HG02981 (cell line): ENCODE data around the gene ADCY7.
A peak's percentile ranks its signal among the peaks of the same experiment; 100 is the strongest.

Source experiments
- ATAC-seq: cut with Tn5 transposase; IDR thresholded peaks from one replicate; pipeline ENCODE4 v1.9.1; 2021; ENCODE audit warnings: mild to moderate bottlenecking, moderate library complexity; ENCODE audit not compliant: unreplicated experiment

Gene ADCY7

DNA sequence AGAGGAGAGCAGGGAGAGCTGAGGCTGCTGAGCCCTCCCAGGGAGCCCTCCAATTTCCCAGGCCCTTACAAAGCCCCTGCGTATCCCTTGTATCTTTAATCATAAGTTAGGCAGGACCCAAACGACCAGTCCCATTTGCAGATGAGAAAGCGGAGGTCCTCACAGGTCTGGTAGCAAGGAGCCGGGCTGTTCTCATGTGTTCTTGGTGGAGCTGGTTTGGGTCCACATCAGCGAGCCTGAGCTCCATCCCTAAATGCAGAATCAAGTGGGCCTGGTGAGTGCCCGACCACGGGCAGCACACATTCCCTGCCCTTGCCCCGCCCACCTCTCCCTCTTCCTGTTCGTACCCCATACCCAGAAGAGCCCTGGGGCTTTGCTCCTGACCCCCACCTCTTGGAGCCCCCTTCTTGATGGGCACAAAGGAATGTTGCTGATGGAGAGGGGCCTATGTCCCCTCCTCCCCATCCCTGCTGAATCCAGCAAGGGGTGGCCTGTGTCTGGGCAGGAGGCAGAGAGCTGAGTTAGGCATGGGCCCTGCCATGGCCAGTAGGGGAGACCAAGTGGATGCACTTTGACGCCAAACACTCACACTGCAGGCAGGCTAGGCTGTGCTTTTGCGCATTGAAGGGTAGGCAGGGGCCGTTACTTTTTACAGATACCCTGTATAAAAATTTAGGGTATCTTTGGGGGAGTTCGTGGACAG lies 18.3 kb upstream of the ADCY7 start:
- no peak for ATAC-seq

GRCh38 chr16:50248845-50249244 lies 17.5 kb upstream of the ADCY7 start:
- ATAC-seq = no peak

- ATAC-seq = no peak
These were observed 14.8 kb upstream of the ADCY7 start for GRCh38 chr16:50251375-50252081.

- ATAC-seq = no peak
These were observed 14.2 kb upstream of the ADCY7 start for GRCh38 chr16:50252082-50252611.

DNA sequence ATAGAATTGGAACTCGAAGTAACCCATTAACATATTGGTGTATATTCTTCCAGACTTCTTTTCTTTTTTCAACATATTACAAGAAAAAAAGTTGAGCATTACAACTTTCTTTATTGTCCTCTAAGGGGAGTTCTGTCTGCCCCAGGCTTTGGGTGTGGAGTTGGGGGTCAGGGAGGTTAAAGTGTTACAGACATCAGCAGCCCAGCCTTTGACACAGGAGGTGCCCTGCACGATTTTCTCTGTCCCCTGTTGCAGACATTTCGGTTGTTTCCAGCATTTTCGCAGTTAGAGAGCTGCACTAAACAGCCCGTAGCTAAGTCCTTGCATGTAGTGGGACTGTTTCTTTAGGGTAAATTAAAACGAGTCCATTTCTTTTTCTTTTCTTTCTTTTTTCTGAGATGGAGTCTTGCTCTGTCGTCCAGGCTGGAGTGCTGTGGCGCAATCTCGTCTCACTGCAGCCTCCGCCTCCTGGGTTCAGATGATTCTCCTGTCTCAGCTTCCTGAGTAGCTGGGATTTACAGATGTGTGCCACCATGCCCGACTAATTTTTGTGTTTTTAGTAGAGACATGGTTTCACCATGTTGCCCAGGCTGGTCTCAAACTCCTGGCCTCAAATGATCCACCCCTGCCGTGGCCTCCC lies 13.4 kb upstream of the ADCY7 start:
- ATAC-seq = no peak

DNA sequence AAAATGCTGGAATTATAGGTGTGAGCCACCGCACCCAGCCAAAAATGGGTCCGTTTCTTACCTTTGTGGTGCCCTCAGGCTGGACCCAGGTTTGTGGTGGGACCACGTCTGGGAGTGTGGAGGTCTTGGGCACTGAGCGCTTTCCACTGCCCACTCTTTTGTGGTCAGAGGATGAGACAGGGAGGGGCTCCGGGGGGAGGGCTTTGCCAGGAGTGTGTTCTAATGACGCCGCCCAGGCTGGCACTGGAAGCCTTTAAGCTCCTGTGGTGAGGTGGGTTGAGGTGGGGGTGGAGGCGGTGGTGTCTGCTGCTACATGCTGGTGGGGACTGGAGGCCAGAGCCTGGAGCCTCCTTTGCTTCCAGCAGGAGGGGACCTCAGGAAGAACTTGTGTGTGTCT lies 12.8 kb upstream of the ADCY7 start:
- no peak for ATAC-seq

DNA sequence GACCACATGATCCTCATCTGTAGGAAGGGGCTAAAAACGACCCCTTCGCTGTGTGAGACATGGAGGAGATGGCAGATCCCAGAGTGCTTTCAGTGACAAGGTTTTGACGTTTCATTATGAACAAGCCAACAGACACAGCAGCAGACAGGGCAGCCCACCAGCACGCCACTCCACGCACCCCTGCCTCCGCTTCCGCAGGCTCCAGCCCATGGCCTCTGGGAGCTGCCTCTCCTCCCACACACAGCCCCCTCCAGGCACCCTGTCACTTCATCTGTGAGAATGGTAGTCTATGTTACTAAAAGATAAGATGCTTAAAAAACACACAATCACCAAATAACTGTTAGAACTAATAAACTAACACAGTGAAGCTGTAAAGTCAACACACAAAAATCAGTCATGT lies 12.3 kb upstream of the ADCY7 start:
- no peak for ATAC-seq

DNA sequence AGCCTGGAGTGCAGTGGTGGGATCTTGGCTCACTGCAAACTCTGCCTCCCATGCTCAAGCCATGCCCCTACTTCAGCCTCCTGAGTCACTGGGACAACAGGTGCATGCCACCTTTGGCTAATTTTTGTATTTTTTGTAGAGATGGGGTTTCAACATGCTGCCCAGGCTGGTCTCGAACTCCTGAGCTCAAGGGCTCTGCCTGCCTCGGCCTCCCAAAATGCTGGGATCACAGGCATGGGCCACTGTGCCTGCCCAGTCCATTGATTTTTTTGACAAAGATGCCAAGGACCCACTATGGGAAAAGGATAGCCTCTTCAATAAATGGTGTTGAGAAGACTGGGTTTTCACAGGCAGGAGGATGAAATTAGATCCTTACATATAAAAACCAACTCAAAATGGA lies 10.8 kb upstream of the ADCY7 start:
- no peak for ATAC-seq

DNA sequence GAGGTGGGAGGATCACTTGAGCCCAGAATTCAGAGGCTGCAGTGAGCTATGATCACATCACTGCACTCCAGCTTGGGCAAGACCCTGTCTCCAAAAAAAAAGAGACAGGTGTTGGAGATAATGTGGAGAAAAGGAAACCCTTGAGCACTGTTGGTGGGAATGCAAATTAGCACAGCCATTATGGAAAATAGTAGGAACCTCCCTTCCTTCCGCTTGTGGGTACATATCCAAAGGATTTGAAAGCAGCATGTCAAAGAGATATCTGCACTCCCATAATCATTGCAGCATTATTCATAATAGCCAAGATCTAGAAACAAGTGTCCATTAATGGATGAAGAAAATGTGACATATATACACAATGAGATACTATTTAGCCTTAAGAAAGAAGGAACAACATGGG lies 9.7 kb upstream of the ADCY7 start:
- ATAC-seq = no peak

DNA sequence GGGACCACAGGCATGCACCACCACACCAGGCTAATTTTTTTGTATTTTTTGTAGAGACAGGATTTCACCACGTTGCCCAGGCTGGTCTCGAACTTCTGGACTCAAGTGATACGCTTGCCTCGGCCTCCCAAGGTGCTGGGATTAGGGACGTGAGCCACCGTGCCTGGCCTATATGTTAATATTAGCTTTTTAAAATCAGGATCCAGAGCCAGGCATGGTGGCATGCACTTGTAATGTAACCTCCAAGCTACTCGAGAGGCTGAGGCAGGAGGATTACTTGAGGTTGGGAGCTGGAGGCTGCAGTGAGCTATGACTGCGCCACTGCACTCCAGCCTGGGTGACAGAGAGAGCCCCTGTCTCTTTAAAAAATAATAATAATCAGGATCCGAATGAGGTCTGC lies 8.5 kb upstream of the ADCY7 start:
- no peak for ATAC-seq

DNA sequence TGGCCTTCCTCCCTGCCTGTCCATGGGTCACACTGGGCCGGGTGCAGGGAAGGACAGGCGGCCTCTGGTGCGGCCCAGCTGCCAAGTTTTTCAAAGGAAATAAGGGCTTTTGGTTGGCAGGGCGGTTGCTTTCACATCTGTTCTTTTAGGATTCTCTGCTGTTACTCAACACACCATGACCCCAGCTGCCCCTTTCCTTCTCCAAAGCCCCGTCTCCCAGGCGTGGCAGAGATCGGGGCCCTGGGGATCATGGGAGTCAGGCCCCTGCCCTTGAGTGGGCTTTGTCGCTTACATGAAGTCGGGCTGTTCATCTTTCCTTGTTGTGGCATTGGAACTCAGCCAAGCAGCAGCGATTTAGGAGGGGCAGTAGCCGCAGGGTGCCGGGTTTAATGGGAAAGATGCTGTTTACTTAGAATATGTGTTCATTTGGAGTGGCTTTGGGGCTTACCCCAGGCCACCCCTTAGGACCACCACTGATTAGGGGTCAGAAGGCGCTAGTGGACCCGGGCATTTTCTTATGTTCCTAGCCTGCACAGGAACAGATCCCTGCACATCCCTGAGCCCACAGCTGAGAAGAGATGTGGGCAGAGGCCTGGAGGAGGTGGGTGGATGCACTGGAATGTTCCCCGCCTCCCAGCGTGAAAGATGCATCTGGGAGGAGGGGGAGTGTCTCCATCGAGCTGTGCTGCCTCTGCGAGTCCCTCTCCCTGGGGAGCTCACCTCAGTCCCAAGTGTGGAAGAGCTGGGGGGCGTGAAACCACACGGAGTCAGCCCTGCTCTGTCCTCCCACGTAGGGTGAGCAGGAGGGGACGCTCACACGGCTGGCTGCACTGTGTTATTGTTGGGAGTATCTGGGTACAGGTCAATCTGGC lies 6.8 kb upstream of the ADCY7 start:
- no peak for ATAC-seq

- ATAC-seq = no peak
These were observed 5.9 kb upstream of the ADCY7 start for GRCh38 chr16:50260206-50261159.

- no peak for ATAC-seq
These were observed 5.1 kb upstream of the ADCY7 start for GRCh38 chr16:50261160-50261706.

GRCh38 chr16:50261707-50262235 lies 4.6 kb upstream of the ADCY7 start:
- no peak for ATAC-seq

DNA sequence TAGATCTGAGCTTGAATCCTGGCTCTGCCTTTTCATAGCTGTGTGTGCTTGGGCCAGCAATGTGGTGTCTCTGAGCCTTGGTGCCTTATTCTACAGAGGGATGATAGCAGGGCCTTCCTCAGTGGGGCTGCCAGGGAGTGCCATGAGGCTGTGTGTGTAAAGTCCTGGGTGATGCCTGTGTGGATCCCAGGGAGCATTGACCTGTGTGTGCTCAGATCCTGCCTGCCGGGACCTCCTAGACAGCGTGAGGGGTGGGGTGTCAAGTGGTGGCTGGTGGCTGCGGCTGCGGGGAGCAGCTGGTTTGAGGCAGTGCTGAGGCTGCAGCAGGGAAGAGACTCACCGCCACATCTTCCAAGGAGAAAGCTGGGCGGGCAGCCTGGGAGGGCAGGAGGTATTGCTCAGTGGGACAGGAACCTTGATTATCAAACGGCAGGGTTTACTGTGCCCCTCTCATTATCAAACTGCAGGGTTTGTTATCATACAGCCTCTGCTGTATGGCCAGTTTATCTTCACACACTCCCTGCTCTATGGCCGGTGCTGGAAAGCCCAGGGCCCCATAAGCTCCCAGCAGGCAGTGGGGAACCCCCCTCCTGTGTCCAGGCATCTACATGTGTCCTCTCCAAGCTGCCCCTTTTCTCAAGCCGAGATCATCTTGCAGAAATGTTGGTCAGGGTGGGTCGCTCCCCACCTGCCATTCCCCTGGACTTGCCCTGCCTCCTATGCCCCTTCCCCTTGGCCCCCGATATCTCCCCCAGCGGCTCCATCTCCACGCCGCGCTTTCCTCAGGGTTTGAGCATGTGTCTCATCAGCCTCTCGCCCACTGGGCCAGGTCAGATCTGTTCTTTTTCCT lies 3.1 kb upstream of the ADCY7 start:
- ATAC-seq = no peak

GRCh38 chr16:50263940-50264929 lies 2.1 kb upstream of the ADCY7 start:
- ATAC-seq = peak; percentile 32

DNA sequence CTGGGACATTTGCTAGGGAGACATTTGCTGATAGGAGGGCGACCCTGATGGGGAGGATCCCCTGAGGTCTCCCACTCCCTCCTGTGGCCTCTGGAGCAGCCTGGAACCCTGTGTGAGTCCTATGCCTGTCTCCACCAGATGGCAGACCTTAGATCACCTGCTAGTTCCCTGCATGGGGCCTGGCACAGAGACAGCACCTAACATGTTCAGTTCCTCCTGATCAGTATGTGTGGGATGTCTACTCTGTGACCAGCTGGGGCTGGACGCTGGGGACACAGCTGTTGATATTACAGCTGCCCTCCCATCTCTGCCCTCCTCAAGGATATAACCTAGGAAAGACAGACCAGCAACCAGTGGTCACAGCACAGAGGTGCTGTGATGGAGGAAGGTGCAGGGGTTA lies 1.1 kb upstream of the ADCY7 start:
- ATAC-seq = no peak
